ENCODE data around the gene USP3. TPM values are rescaled to one million over a fixed set of nuclear protein-coding genes. Genes with fewer than 3 reads are reported as not detected.
A peak's percentile ranks its signal among the peaks of the same experiment; 100 is the strongest.

Gene USP3
- total and polyA plus RNA-seq, 4 donors: 8.5 to 25.4 (median 14.8) TPM

GRCh38 chr15:63473007-63473748, 31.2 kb upstream of the USP3 start:
- 56% methylated on average over 9 of the region's 9 CpGs for WGBS
- Histone ChIP-seq H3K4me1 (ENCODE audit: control insufficient read depth in 4 of 4, insufficient read depth in 4 of 4, low read length in 3 of 4) (peaks cover 9 to 36% (median 27%) of the 10 kb centered on the region in 4 donors), H3K36me3 (ENCODE audit: control insufficient read depth in 4 of 4, insufficient read depth in 3 of 4, low read depth in 1 of 4, low read length in 3 of 4) (no peaks in the 10 kb centered on the region), H3K4me3 (ENCODE audit: low read depth in 1 of 3, low read length in 3 of 3) (no peak overlapping the region), H3K9me3 (ENCODE audit: control insufficient read depth in 4 of 4, low read length in 3 of 4) (no peaks in the 10 kb centered on the region), H3K27me3 (ENCODE audit: control insufficient read depth in 4 of 4, insufficient read depth in 4 of 4, low read length in 3 of 4) (no peaks in the 10 kb centered on the region), H3K27ac (ENCODE audit: low read depth in 1 of 2, low read length in 2 of 2) (peak overlapping the region; percentile 71 to 88), H3K9ac (ENCODE audit: low read depth in 1 of 2, low read length in 2 of 2) (peak overlapping the region in 1 of 2 donors; percentile 1)
- TF ChIP-seq YY1 (IDR thresholded peaks at IDR 0.05) (peak; percentile 79), FOXA1 (IDR thresholded peaks at IDR 0.05) (peak; percentile 90), JUND (IDR thresholded peaks at IDR 0.05) (peak in 1 of 2 donors; percentile 89), REST (IDR thresholded peaks at IDR 0.05) (peak; percentile 69), HNF4G (IDR thresholded peaks at IDR 0.05) (peak; percentile 28), ATF3 (IDR thresholded peaks at IDR 0.05) (no peak), MAX (IDR thresholded peaks at IDR 0.05) (peak; percentile 78), RXRA (IDR thresholded peaks at IDR 0.05) (peak; percentile 84 to 96), ZBTB33 (IDR thresholded peaks at IDR 0.05) (peak; percentile 86), RAD21 (IDR thresholded peaks at IDR 0.05) (peak; percentile 44 to 55), FOXA2 (IDR thresholded peaks at IDR 0.05) (peak; percentile 86), NR2F2 (IDR thresholded peaks at IDR 0.05) (no peak), CTCF (IDR thresholded peaks at IDR 0.05; ENCODE audit: low read depth, low read length, missing input control) (no peak), GABPA (IDR thresholded peaks at IDR 0.05 in 1 of 2, conservative IDR thresholded peaks at IDR 0.05 in 1 of 2) (peak in 1 of 2 donors; percentile 21), TAF1 (conservative IDR thresholded peaks at IDR 0.05) (no peak), EGR1 (IDR thresholded peaks at IDR 0.05; ENCODE audit: low read depth in 2 of 2) (peak in 1 of 2 donors; percentile 60), SP1 (IDR thresholded peaks at IDR 0.05) (peak; percentile 78), HNF4A (conservative IDR thresholded peaks at IDR 0.05) (peak; percentile 75 to 87)
- no peak for DNase-seq (ENCODE audit: low spot score)

Measured in liver (tissue), 9 donors.